ENCODE data around the gene BCL6. TPM values are rescaled to one million over a fixed set of nuclear protein-coding genes. Genes with fewer than 3 reads are reported as not detected.

Gene BCL6
- total and polyA plus RNA-seq, 2 of the 8 experiments (the other 6 are each of a cell fraction or from before 2014, with no cell fraction given), result 5.7 to 10.4 TPM

- no peak overlapping the region for H2AK5ac ChIP-seq (ENCODE audit: low read depth, low read length)
- H2BK12ac ChIP-seq (ENCODE audit: low read depth, low read length), result no peak overlapping the region
- no peaks in the 10 kb centered on the region for H3K9me3 ChIP-seq (ENCODE audit: insufficient read depth in 2 of 2, low read depth in 1 of 2, low read length in 1 of 2)
- no peaks in the 10 kb centered on the region for H3K36me3 ChIP-seq (ENCODE audit: control insufficient read depth in 2 of 4, insufficient read depth in 4 of 4, low read length in 3 of 4)
- H2BK5ac ChIP-seq (ENCODE audit: low read depth, low read length), result no peak overlapping the region
- H3K4ac ChIP-seq (replicated peaks; ENCODE audit: insufficient read length, low read depth, low read length), result no peak overlapping the region
- no peak overlapping the region for H4K5ac ChIP-seq (ENCODE audit: insufficient read length, low read depth, low read length)
- H3K79me2 ChIP-seq (ENCODE audit: control insufficient read depth in 1 of 2, insufficient read depth in 2 of 2, low read length in 2 of 2), result no peaks in the 10 kb centered on the region
- no peaks in the 10 kb centered on the region for H3K23me2 ChIP-seq (ENCODE audit: low read depth, low read length)
- ChIA-PET POLR2A (ENCODE audit: partially characterized antibody) (no interaction called here), CTCF (ENCODE audit: partially characterized antibody) (no interaction called here)
- H2BK120ac ChIP-seq (replicated peaks; ENCODE audit: low read depth, low read length), result no peak overlapping the region
- H3K18ac ChIP-seq (ENCODE audit: extremely low read depth, low read length), result no peak overlapping the region
- H4K20me1 ChIP-seq (replicated peaks in 1 of 2; ENCODE audit: control insufficient read depth in 1 of 2, insufficient read depth in 2 of 2, low read length in 2 of 2), result no peaks in the 10 kb centered on the region
- no peak overlapping the region for H3K56ac ChIP-seq (replicated peaks; ENCODE audit: insufficient read length, low read depth, low read length)
- H2BK15ac ChIP-seq (ENCODE audit: low read length), result no peak overlapping the region
- no peak for FAIRE-seq
- no peaks in the 10 kb centered on the region for H3K27me3 ChIP-seq (replicated peaks in 1 of 4; ENCODE audit: control insufficient read depth in 3 of 4, extremely low read depth in 1 of 4, insufficient read depth in 3 of 4, low read length in 3 of 4)
- no peak for DNase-seq (ENCODE audit: low read depth in 1 of 2, low spot score in 2 of 2)
- peaks cover 0 to 2% (median 0%) of the 10 kb centered on the region in 4 experiments; a peak in 1 of 7 replicates for H3K4me1 ChIP-seq (replicated peaks in 1 of 4; ENCODE audit: control insufficient read depth in 3 of 4, insufficient read depth in 4 of 4, low read length in 3 of 4)
- H4K8ac ChIP-seq (ENCODE audit: extremely low read depth, insufficient read depth, low read length), result no peak overlapping the region
- H3K23ac ChIP-seq (ENCODE audit: insufficient read length), result no peak overlapping the region
- H4K91ac ChIP-seq (replicated peaks; ENCODE audit: insufficient read length, low read length), result no peak overlapping the region
- no peak overlapping the region for H3K4me2 ChIP-seq (ENCODE audit: insufficient read depth in 1 of 2, low read depth in 2 of 2, low read length in 2 of 2)
- no peak overlapping the region for H3K9ac ChIP-seq (replicated peaks in 1 of 4; ENCODE audit: extremely low read depth in 1 of 4, low read depth in 3 of 4, low read length in 3 of 4)
- no peak overlapping the region for H2AFZ ChIP-seq (ENCODE audit: low read length)
- no peak overlapping the region for H3K4me3 ChIP-seq (ENCODE audit: extremely low read depth in 1 of 4, insufficient read depth in 2 of 4, low read depth in 3 of 4, low read length in 4 of 4)
- no peaks in the 10 kb centered on the region for H3K79me1 ChIP-seq (ENCODE audit: low read depth, low read length)
- 84% methylated on average over 2 of the region's 2 CpGs; no CpG with 5 or more reads in 1 of the 2 experiments for WGBS, 2 experiments (ENCODE audit: extremely low coverage in 1 of 2, insufficient coverage in 1 of 2, insufficient read length in 1 of 2, insufficient replicate concordance in 2 of 2, low coverage in 1 of 2, low lambda C conversion rate in 2 of 2, missing lambda C conversion rate in 1 of 2)
- no peak overlapping the region for H3K27ac ChIP-seq (ENCODE audit: low read depth, low read length)
- no peak overlapping the region for H3K14ac ChIP-seq (ENCODE audit: insufficient read length)
- H2BK20ac ChIP-seq (ENCODE audit: low read length), result no peak overlapping the region
- TF ChIP-seq POU5F1 (IDR thresholded peaks at IDR 0.05; ENCODE audit: low read depth, low read length) (no peak), EZH2 (IDR thresholded peaks at IDR 0.05; ENCODE audit: low read depth, low read length, severe bottlenecking) (no peak), TAF1 (IDR thresholded peaks at IDR 0.05; ENCODE audit: low read depth, low read length) (no peak), HDAC6 (IDR thresholded peaks at IDR 0.05; ENCODE audit: low read depth, low read length) (no peak), SP1 (IDR thresholded peaks at IDR 0.05; ENCODE audit: low read depth, low read length) (no peak)
Observed at GRCh38 chr3:187783098-187783497, 37.8 kb upstream of the BCL6 start.
